LNCaP clone FGC (cell line): Measurements from ENCODE around the gene TTYH1.
A peak's percentile ranks its signal among the peaks of the same experiment; 100 is the strongest.
"Not testable (repeated sequence)": the region's sequence is repeated elsewhere in the genome, so short reads cannot be mapped to it uniquely, and the experiment has no call there.

ENCODE experiments used
- DNase-seq: peaks from one replicate; pipeline ENCODE4 v3.0.0-alpha.2; 2011; ENCODE audit warnings: low read depth
- H3K4me3 ChIP-seq: 2 replicates; pipeline ENCODE4 v1.5.1; 2011; ENCODE audit warnings: mild to moderate bottlenecking, low read depth, low read length, control low read depth
- TF ChIP-seq, protein P1 (sequence below): IDR thresholded peaks from 2 replicates; pipeline ENCODE4 v1.5.1; 2012; ENCODE audit warnings: mild to moderate bottlenecking; ENCODE audit not compliant: control insufficient read depth, insufficient read depth; ENCODE audit errors: extremely low read depth

Gene TTYH1

DNA sequence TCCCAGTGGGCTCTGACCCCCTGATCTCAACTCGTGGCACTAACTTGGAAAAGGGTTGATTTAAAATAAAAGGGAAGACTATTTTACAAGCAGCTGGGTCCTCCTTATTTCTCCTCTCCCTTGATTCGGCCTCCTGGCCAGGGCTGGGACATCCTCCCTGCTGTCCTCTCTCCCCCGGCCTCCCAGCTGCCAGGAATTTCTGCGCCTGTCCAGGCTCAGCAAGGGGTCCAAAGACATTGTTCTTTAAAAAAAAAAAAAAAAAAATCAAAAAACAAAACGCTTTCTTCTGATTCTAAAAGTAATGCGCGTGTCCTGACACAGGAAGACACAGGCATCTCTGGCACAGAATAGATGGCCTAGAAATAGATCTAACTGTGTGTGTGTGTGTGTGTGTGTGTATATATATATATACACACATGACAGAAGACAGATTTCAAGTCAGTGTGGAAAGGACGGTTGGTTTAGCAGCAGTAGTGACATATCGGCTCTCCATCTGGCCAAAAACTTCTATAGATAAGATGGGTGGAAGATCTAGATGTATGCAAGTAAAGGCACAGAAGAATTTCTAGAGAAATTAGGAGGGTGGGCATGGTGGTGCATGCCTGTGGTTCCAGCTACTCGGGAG, 21.5 kb downstream of the TTYH1 start:
- H3K4me3 ChIP-seq, result no peak overlapping the region
- TF ChIP-seq, protein P1, sequence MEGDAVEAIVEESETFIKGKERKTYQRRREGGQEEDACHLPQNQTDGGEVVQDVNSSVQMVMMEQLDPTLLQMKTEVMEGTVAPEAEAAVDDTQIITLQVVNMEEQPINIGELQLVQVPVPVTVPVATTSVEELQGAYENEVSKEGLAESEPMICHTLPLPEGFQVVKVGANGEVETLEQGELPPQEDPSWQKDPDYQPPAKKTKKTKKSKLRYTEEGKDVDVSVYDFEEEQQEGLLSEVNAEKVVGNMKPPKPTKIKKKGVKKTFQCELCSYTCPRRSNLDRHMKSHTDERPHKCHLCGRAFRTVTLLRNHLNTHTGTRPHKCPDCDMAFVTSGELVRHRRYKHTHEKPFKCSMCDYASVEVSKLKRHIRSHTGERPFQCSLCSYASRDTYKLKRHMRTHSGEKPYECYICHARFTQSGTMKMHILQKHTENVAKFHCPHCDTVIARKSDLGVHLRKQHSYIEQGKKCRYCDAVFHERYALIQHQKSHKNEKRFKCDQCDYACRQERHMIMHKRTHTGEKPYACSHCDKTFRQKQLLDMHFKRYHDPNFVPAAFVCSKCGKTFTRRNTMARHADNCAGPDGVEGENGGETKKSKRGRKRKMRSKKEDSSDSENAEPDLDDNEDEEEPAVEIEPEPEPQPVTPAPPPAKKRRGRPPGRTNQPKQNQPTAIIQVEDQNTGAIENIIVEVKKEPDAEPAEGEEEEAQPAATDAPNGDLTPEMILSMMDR, result no peak
- no peak for DNase-seq

DNA sequence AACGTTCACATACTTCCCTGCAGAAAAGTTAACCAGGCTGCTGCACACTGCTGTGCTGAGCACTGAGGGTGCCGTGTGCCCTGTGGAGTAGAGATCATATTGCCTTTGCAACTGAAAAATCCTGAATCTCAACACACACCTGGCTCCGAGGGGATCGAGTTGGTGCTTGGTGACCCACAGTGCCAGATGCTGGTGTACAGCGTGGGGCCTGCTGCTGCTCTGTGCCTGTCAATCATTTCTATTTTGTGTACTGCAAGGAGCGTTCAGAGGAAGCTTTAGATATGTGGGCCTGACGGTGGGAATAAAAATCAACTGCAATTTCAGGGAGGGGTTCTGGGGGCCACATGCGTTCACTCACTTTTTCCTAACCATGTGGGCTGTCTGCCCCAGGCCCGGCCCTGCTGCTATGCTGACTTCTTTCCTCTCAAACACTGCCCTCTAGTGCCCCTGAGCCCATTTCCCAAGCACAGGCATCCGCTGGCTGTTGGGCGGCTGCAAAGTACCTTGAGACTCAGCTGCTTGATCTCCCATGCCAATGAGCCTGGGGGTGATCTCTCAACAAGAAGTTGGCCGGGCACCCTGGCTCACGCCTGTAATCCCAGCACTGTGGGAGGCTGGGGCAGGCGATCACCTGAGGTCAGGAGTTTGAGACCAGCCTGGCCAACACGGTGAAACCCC, 24.0 kb downstream of the TTYH1 start:
- no peak for DNase-seq
- no peak overlapping the region for H3K4me3 ChIP-seq
- TF ChIP-seq, protein P1, result peak; percentile 75

DNA sequence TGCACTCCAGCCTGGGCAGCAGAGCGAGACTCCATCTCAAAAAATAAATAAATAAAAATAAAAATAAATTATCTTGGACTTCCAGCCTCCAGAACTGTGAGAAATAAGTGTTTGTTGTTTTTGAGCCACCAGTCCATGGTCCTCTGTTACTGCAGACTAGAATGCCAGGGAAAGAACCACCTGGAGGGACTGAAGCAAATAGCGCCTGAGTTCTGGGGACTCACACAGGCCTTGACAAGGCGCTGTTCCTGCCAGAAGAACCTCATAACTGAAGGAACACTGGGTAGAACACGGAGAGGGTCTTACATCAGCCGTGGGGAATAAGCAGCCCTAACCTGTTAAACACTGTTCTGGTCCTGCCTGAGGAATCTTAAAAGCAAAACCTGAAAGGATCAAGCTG, 25.4 kb downstream of the TTYH1 start:
- TF ChIP-seq, protein P1, result no peak
- no peak for DNase-seq
- H3K4me3 ChIP-seq, result no peak overlapping the region

DNA sequence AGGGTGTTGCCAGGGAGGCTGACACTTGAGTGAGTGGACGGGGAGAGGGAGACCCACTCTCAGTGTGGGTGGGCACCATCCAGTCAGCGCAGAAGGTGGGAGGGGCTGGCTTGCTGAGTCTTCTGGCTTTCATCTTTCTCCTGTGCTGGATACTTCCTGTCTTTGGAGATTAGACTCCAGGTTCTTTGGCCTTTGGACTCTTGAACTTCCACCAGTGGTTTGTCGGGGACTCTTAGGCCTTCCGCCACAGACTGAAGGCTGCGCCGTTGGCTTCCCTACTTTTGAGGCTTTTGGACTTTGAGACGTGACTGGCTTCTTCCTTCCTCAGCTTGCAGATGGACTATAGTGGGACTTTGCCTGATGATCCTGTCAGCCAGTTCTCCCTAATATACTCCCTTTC, 29.5 kb downstream of the TTYH1 start:
- no peak for DNase-seq
- TF ChIP-seq, protein P1, result no peak
- no peak overlapping the region for H3K4me3 ChIP-seq

DNA sequence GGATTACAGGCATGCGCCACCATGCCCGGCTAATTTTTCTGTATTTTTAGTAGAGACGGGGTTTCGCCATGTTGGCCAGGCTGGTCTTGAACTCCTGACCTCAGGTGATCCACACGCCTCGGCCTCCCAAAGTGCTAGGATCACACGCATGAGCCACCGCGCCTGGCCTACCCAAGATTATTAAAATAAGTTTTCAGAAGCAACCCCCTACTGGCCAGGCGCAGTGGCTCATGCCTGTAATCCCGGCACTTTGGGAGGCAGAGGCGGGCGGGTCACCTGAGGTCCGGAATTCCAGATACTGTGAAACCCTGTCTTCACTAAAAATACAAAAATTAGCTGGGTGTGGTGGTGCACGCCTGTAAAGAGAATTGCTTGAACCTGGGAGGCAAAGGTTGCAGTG, 31.1 kb downstream of the TTYH1 start:
- not testable (repeated sequence) for H3K4me3 ChIP-seq, DNase-seq

DNA sequence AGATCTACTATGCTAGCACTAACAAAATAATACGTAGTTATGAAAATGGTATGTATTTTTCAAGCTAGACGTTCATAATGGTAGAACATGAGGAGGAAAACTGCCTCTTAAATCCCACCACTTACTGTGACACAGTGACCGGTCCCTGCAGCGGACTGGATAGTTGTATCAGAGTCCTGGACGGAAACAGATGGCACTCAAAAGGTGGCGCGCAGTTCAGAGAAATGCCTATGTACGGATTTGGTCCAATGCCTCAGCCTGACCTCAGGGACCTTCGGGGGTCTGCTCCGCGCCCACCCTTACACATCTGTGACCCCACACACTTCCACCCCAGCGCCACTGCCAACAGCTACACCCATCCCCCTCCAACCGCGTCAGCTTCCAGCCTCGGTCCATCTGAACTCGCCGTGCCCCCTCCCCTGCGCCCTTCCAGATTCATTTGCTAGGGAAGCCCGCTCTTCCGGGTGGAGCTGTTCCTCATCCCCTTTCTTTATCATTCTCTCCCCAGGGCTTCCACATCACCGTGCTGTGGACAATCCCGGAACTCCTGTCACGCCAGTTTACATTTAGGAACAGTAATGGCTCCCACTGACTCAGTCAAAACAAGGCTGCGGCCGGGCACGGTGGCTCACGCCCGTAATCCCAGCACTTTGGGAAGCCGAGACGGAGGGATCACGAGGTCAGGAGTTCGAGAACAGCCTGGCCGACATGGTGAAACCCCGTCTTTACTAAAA, 32.9 kb downstream of the TTYH1 start:
- no peak for DNase-seq
- TF ChIP-seq, protein P1, result no peak

More for the DNA sequence above, 32.9 kb downstream of the TTYH1 start:
- peak overlapping the region; percentile 99 for H3K4me3 ChIP-seq
